HT-29 (cell line): ENCODE measurements around the gene FOXN3. TPM values are rescaled to one million over a fixed set of nuclear protein-coding genes. Genes with fewer than 3 reads are reported as not detected.
A peak's percentile ranks its signal among the peaks of the same experiment; 100 is the strongest.

Experiments used
- DNase-seq: peaks from one replicate; pipeline ENCODE4 v3.0.0-alpha.2; 2015; ENCODE audit warnings: low spot score
- total RNA-seq: library from RNA; depleted of rRNA; stranded (reverse); fragments of >200 nt; shearing (Covaris generic); gene quantifications from 2 replicates; pipeline ENCODE4 v1.2.3, GENCODE V29; 2014

The FOXN3 gene
- total RNA-seq, 1 experiment from 2014 or later = 9.4 TPM

GRCh38 chr14:89409961-89410360, 7.1 kb downstream of the FOXN3 start:
- DNase-seq = no peak

- DNase-seq = no peak
These were observed 7.9 kb downstream of the FOXN3 start for GRCh38 chr14:89408907-89409700.

- DNase-seq = no peak
These were observed 9.2 kb downstream of the FOXN3 start for GRCh38 chr14:89407856-89408255.

- no peak for DNase-seq
These were observed 10.1 kb downstream of the FOXN3 start for GRCh38 chr14:89406941-89407340.

GRCh38 chr14:89406361-89406760, 10.7 kb downstream of the FOXN3 start:
- DNase-seq = no peak

- DNase-seq = no peak
These were observed 11.3 kb downstream of the FOXN3 start for GRCh38 chr14:89405712-89406111.

- DNase-seq = no peak
These were observed 14.7 kb downstream of the FOXN3 start for GRCh38 chr14:89402363-89402762.

GRCh38 chr14:89401761-89402160, 15.3 kb downstream of the FOXN3 start:
- DNase-seq = no peak

- no peak for DNase-seq
These were observed 15.8 kb downstream of the FOXN3 start for GRCh38 chr14:89401241-89401640.

GRCh38 chr14:89400529-89400928, 16.5 kb downstream of the FOXN3 start:
- no peak for DNase-seq

- peak; percentile 5 for DNase-seq
These were observed 17.4 kb downstream of the FOXN3 start for GRCh38 chr14:89399594-89400068.

GRCh38 chr14:89399157-89399556, 17.9 kb downstream of the FOXN3 start:
- DNase-seq = no peak

GRCh38 chr14:89397569-89398230, 19.3 kb downstream of the FOXN3 start:
- no peak for DNase-seq

GRCh38 chr14:89394972-89395371, 22.1 kb downstream of the FOXN3 start:
- no peak for DNase-seq

- no peak for DNase-seq
These were observed 23.7 kb downstream of the FOXN3 start for GRCh38 chr14:89393222-89393745.

GRCh38 chr14:89392181-89392580, 24.9 kb downstream of the FOXN3 start:
- DNase-seq = no peak

- no peak for DNase-seq
These were observed 25.5 kb downstream of the FOXN3 start for GRCh38 chr14:89391556-89391955.

GRCh38 chr14:89391123-89391522, 25.9 kb downstream of the FOXN3 start:
- DNase-seq = no peak

GRCh38 chr14:89388853-89389252, 28.2 kb downstream of the FOXN3 start:
- no peak for DNase-seq

GRCh38 chr14:89387922-89388685, 28.9 kb downstream of the FOXN3 start:
- DNase-seq = no peak

GRCh38 chr14:89386212-89386886, 30.7 kb downstream of the FOXN3 start:
- DNase-seq = no peak
